BJ (cell line): ENCODE measurements around the gene MAML2. TPM values are rescaled to one million over a fixed set of nuclear protein-coding genes. Genes with fewer than 3 reads are reported as not detected.
"Not testable (repeated sequence)": the region's sequence is repeated elsewhere in the genome, so short reads cannot be mapped to it uniquely, and the experiment has no call there.

ENCODE experiments used
- CTCF ChIA-PET: fragments of 350-600 bp; formaldehyde crosslinking; extraction: SDS; loops from one replicate; lab custom pipeline; 2021; ENCODE audit warnings: antibody characterized with exemption, inconsistent platforms; lab: Yijun Ruan, JAX
- POLR2A ChIA-PET: fragments of 300-600 bp; sonication (Branson Sonifier 250); formaldehyde crosslinking; extraction: SDS; loops from one replicate; lab custom pipeline; 2021; ENCODE audit warnings: antibody characterized with exemption; lab: Charles Lee
- DNase-seq: peaks from one replicate; pipeline ENCODE4 v3.0.0-alpha.2; 2011; ENCODE audit warnings: low read depth
- H3K27me3 ChIP-seq: 2 replicates; pipeline ENCODE4 v1.6.0; 2011; ENCODE audit warnings: low read length; ENCODE audit not compliant: control insufficient read depth, insufficient read depth
- H3K36me3 ChIP-seq: 2 replicates; pipeline ENCODE4 v1.5.1; 2011; ENCODE audit warnings: low read length; ENCODE audit not compliant: control insufficient read depth, insufficient read depth
- H3K4me3 ChIP-seq: 2 replicates; pipeline ENCODE4 v1.5.1; 2011; ENCODE audit warnings: low read depth, mild to moderate bottlenecking, control low read depth, low read length
- CTCF ChIP-seq: IDR thresholded peaks from 2 replicates; pipeline ENCODE4 v1.5.1; 2011; ENCODE audit warnings: low read depth, mild to moderate bottlenecking, control low read depth, inconsistent platforms, low read length, moderate library complexity; ENCODE audit not compliant: insufficient read depth
- polyA plus RNA-seq: library from polyadenylated mRNA; depleted of rRNA; stranded (reverse); fragments of >200 nt; gene quantifications from 2 replicates; pipeline ENCODE4 v1.2.3, GENCODE V29; 2011

The MAML2 gene
- polyA plus RNA-seq, 1 experiment = 22.0 TPM

GRCh38 chr11:96188243-96189006 is 154.6 kb downstream of the MAML2 start:
- POLR2A ChIA-PET = interaction anchor here (0.6 to 0.7 kb wide), 3 partner anchors 13 to 155 kb away, joined by 5 to 9 read pairs (median 5); no protein-coding TSS in a partner anchor
- no peaks in the 10 kb centered on the region for H3K36me3 ChIP-seq
- no peak overlapping the region for H3K4me3 ChIP-seq
- DNase-seq = peak; percentile 65
- H3K27me3 ChIP-seq = no peaks in the 10 kb centered on the region
- CTCF ChIA-PET = interaction anchor here (1.0 to 1.4 kb wide), 3 partner anchors 65 to 133 kb away, joined by 3 to 4 read pairs (median 4); no protein-coding TSS in a partner anchor
- TF ChIP-seq CTCF = no peak

GRCh38 chr11:96187822-96188221 is 155.2 kb downstream of the MAML2 start:
- DNase-seq = peak; percentile 42
- Histone ChIP-seq H3K36me3 (no peaks in the 10 kb centered on the region), H3K4me3 (no peak overlapping the region), H3K27me3 (no peaks in the 10 kb centered on the region)
- no peak for TF ChIP-seq CTCF
- ChIA-PET POLR2A (no interaction called here), CTCF (interaction anchor here (1.0 to 1.4 kb wide), 2 partner anchors 65 to 132 kb away, joined by 4 read pairs; no protein-coding TSS in a partner anchor)

GRCh38 chr11:96186806-96187205 is 156.2 kb downstream of the MAML2 start:
- CTCF ChIA-PET = interaction anchor here (0.8 to 1.7 kb wide), 7 partner anchors 13 to 132 kb away, joined by 3 to 5 read pairs (median 4); no protein-coding TSS in a partner anchor
- POLR2A ChIA-PET = no interaction called here
- TF ChIP-seq CTCF = no peak
- Histone ChIP-seq H3K36me3 (no peaks in the 10 kb centered on the region), H3K27me3 (no peaks in the 10 kb centered on the region), H3K4me3 (no peak overlapping the region)
- no peak for DNase-seq

GRCh38 chr11:96185220-96185768 is 157.7 kb downstream of the MAML2 start:
- CTCF ChIA-PET = interaction anchor here (0.8 to 1.4 kb wide), 2 partner anchors 130 to 345 kb away, joined by 3 to 4 read pairs; no protein-coding TSS in a partner anchor
- no peak for DNase-seq
- Histone ChIP-seq H3K4me3 (no peak overlapping the region), H3K36me3 (no peaks in the 10 kb centered on the region), H3K27me3 (no peaks in the 10 kb centered on the region)
- POLR2A ChIA-PET = no interaction called here
- no peak for TF ChIP-seq CTCF

- H3K4me3 ChIP-seq, H3K27me3 ChIP-seq, DNase-seq, POLR2A ChIA-PET, H3K36me3 ChIP-seq, CTCF ChIA-PET: not testable (repeated sequence)
These were observed 162.1 kb downstream of the MAML2 start for GRCh38 chr11:96180937-96181336.
